Smooth muscle cell (in vitro differentiated cells): ENCODE data around the gene FCGR3B. TPM values are rescaled to one million over a fixed set of nuclear protein-coding genes. Genes with fewer than 3 reads are reported as not detected.
"Not testable (repeated sequence)": the region's sequence is repeated elsewhere in the genome, so short reads cannot be mapped to it uniquely, and the experiment has no call there.

Experiments
- DNase-seq: peaks from one replicate; lab custom pipeline; 2025; ENCODE audit not compliant: unreplicated experiment; lab: John Stamatoyannopoulos, UW
- H2AFZ ChIP-seq: fragments of 200-600 bp; sonication (generic); 2 replicates; pipeline ENCODE4 v1.6.0; 2016; ENCODE audit warnings: antibody characterized with exemption, low read depth, mild to moderate bottlenecking
- H3F3A ChIP-seq: fragments of 200-600 bp; sonication (generic); 2 replicates; pipeline ENCODE4 v1.6.0; 2017; ENCODE audit warnings: antibody characterized with exemption, low read depth
- H3K27ac ChIP-seq: fragments of 200-600 bp; sonication (generic); 2 replicates; pipeline ENCODE4 v1.5.1; 2016; ENCODE audit warnings: low read depth, mild to moderate bottlenecking
- H3K27me3 ChIP-seq: fragments of 200-600 bp; sonication (generic); 2 replicates; pipeline ENCODE4 v1.6.1; 2016; ENCODE audit warnings: low read depth, mild to moderate bottlenecking
- H3K36me3 ChIP-seq: fragments of 200-600 bp; sonication (generic); 2 replicates; pipeline ENCODE4 v1.5.1; 2016; ENCODE audit warnings: low read depth
- H3K4me1 ChIP-seq: fragments of 200-600 bp; sonication (generic); 2 replicates; pipeline ENCODE4 v1.5.1; 2016; ENCODE audit warnings: low read depth
- H3K4me2 ChIP-seq: fragments of 200-600 bp; sonication (generic); 2 replicates; pipeline ENCODE4 v1.6.0; 2016; ENCODE audit warnings: mild to moderate bottlenecking
- H3K4me3 ChIP-seq: fragments of 200-600 bp; sonication (generic); 2 replicates; pipeline ENCODE4 v1.5.1; 2016; ENCODE audit warnings: mild to moderate bottlenecking
- H3K79me2 ChIP-seq: fragments of 200-600 bp; sonication (generic); 2 replicates; pipeline ENCODE4 v1.6.0; 2016; ENCODE audit warnings: low read depth, mild to moderate bottlenecking
- H3K9ac ChIP-seq: fragments of 200-600 bp; sonication (generic); 2 replicates; pipeline ENCODE4 v1.6.0; 2016; ENCODE audit warnings: low read depth
- H3K9me3 ChIP-seq: fragments of 200-600 bp; sonication (generic); replicated peaks from 2 replicates; pipeline ENCODE4 v1.5.1; 2016; ENCODE audit warnings: low read depth
- H4K20me1 ChIP-seq: fragments of 200-600 bp; sonication (generic); 2 replicates; pipeline ENCODE4 v1.6.0; 2016; ENCODE audit warnings: low read depth
- polyA plus RNA-seq: library from polyadenylated mRNA; unstranded; fragments of >200 nt; fragmentation: Nextera tagmentation; extraction: Ambion mirVana; gene quantifications from 2 replicates; pipeline ENCODE4 v1.2.1, GENCODE V29; 2016
- total RNA-seq: library from RNA; depleted of rRNA; stranded (reverse); fragments of >200 nt; gene quantifications from 2 replicates; pipeline ENCODE4 v1.2.3, GENCODE V29; 2014

The FCGR3B gene
- total and polyA plus RNA-seq, 2 experiments from 2014 or later, result 1.8 TPM; not detected in 1

DNA sequence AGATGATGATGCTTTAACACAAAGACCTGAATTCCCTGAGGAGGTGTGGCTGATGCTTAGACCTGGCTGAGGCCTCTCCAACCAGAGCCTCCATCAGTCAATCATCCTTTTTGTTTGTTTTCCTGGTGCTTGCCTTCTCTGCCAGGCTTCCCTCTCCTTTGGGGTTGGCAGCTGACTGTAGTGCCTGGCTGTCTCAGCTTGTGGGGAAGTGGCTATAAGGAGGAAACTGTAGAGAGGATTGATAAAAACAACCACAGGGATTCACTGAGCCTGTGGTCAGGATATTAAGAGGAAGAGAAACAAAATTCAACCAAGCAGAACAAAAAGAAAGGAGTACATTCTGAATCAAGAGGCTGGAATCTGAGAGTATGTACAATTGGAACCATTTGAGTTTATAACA lies 54.3 kb downstream of the FCGR3B start:
- H3K27me3 ChIP-seq, H3K4me2 ChIP-seq, DNase-seq, H4K20me1 ChIP-seq, H3K4me1 ChIP-seq, H3K79me2 ChIP-seq, H3K9ac ChIP-seq, H3F3A ChIP-seq, H2AFZ ChIP-seq, H3K36me3 ChIP-seq, H3K27ac ChIP-seq, H3K9me3 ChIP-seq, H3K4me3 ChIP-seq: not testable (repeated sequence)

Other genes starting within 250 kb of the FCGR3B start
- gene FCGR2A, start 125.7 kb downstream of the FCGR3B start, total RNA-seq, result 0.36 TPM in 1 of 2 replicates, not detected in the other
- gene FCGR2A, start 125.7 kb downstream of the FCGR3B start, polyA plus RNA-seq, result 0.15 and 0.46 TPM in 2 replicates
- 0.18 and 0.81 TPM in 2 replicates for gene HSPA6, start 106.6 kb downstream of the FCGR3B start, total RNA-seq
- 0.14 and 0.45 TPM in 2 replicates for gene HSPA6, start 106.6 kb downstream of the FCGR3B start, polyA plus RNA-seq
- not detected in 2 replicates for gene FCGR3A, start 81.4 kb downstream of the FCGR3B start, total RNA-seq
- gene FCGR3A, start 81.4 kb downstream of the FCGR3B start, polyA plus RNA-seq, result 0.09 TPM in 1 of 2 replicates, not detected in the other
- not detected in 2 replicates for gene FCGR2B, start 32.0 kb upstream of the FCGR3B start, total RNA-seq
- gene FCGR2B, start 32.0 kb upstream of the FCGR3B start, polyA plus RNA-seq, result not detected in 2 replicates
- gene FCRLA, start 76.1 kb upstream of the FCGR3B start, total RNA-seq, result 0.40 TPM in 1 of 2 replicates, not detected in the other
- gene FCRLA, start 76.1 kb upstream of the FCGR3B start, polyA plus RNA-seq, result 0.35 TPM in 1 of 2 replicates, not detected in the other
- gene FCRLB, start 90.4 kb upstream of the FCGR3B start, total RNA-seq, result 0.31 and 0.99 TPM in 2 replicates
- 0.12 and 0.50 TPM in 2 replicates for gene FCRLB, start 90.4 kb upstream of the FCGR3B start, polyA plus RNA-seq
- gene DUSP12, start 118.6 kb upstream of the FCGR3B start, total RNA-seq, result 39.3 and 45.7 TPM in 2 replicates
- 39.2 and 41.8 TPM in 2 replicates for gene DUSP12, start 118.6 kb upstream of the FCGR3B start, polyA plus RNA-seq
- 22.9 and 25.5 TPM in 2 replicates for gene ATF6, start 135.1 kb upstream of the FCGR3B start, total RNA-seq
- gene ATF6, start 135.1 kb upstream of the FCGR3B start, polyA plus RNA-seq, result 7.8 and 9.3 TPM in 2 replicates